Thymus (tissue), 11 donors: ENCODE results near the gene MYH7B. TPM values are rescaled to one million over a fixed set of nuclear protein-coding genes. Genes with fewer than 3 reads are reported as not detected.
A peak's percentile ranks its signal among the peaks of the same experiment; 100 is the strongest.

ENCODE experiments used
- DNase-seq, 9 donors: peaks; one replicate each; pipeline ENCODE4 v3.0.0-alpha.2; 2013; ENCODE audit warnings: low spot score in 9 of 9, low read depth in 6 of 9, missing footprints in 1 of 9
- H3K27ac ChIP-seq, 2 donors: one replicate each; pipeline ENCODE4 v1.5.1; 2013; ENCODE audit warnings: control low read depth in 1 of 2, low read depth in 1 of 2, low read length in 1 of 2, mild to moderate bottlenecking in 1 of 2, moderate library complexity in 1 of 2
- H3K27me3 ChIP-seq, 2 donors: one replicate each; pipeline ENCODE4 v1.5.1; 2013; ENCODE audit warnings: low read length in 1 of 2; ENCODE audit not compliant: control insufficient read depth in 2 of 2, insufficient read depth in 1 of 2
- H3K36me3 ChIP-seq, 2 donors: one replicate each; pipeline ENCODE4 v1.5.1; 2013; ENCODE audit warnings: low read length in 1 of 2, mild to moderate bottlenecking in 1 of 2, moderate library complexity in 1 of 2; ENCODE audit not compliant: control insufficient read depth in 2 of 2, insufficient read depth in 2 of 2
- H3K4me1 ChIP-seq, 2 donors: one replicate each; pipeline ENCODE4 v1.5.1; 2013; ENCODE audit warnings: low read length in 2 of 2; ENCODE audit not compliant: control insufficient read depth in 2 of 2, insufficient read depth in 2 of 2
- H3K4me3 ChIP-seq, 2 donors: one replicate each; pipeline ENCODE4 v1.5.1; 2013; ENCODE audit warnings: low read length in 2 of 2, control low read depth in 1 of 2, mild to moderate bottlenecking in 1 of 2
- H3K9me3 ChIP-seq, 2 donors: one replicate each; pipeline ENCODE4 v1.5.1; 2013; ENCODE audit warnings: low read length in 1 of 2, mild to moderate bottlenecking in 1 of 2; ENCODE audit not compliant: control insufficient read depth in 2 of 2, insufficient read depth in 1 of 2
- WGBS: extraction: QIAGEN DNeasy Blood & Tissue Kit; methylation state at CpG from one replicate; pipeline ENCODE4 v1.1.7; 2013; 5-methylcytosine and 5-hydroxymethylcytosine counted together
- polyA plus RNA-seq: library from polyadenylated mRNA; stranded (reverse); fragments of 200-250 nt; gene quantifications from one replicate; pipeline ENCODE4 v1.2.3, GENCODE V29; 2013
- total RNA-seq: library from RNA; stranded (reverse); fragments of 120-200 nt; gene quantifications from one replicate; pipeline ENCODE4 v1.2.4, GENCODE V29; 2013
- donor health status: healthy.

MYH7B gene
- total and polyA plus RNA-seq, 2 donors, result 0.09 to 1.8 TPM

GRCh38 chr20:34951252-34951651, 4.4 kb upstream of the MYH7B start:
- Histone ChIP-seq H3K4me3 (no peak overlapping the region), H3K9me3 (no peaks in the 10 kb centered on the region), H3K4me1 (peaks cover 6 to 11% of the 10 kb centered on the region in 2 donors), H3K36me3 (peaks cover 3 to 14% of the 10 kb centered on the region in 2 donors), H3K27me3 (no peaks in the 10 kb centered on the region), H3K27ac (no peak overlapping the region)
- WGBS, result 99% methylated on average over 2 of the region's 2 CpGs
- no peak for DNase-seq

GRCh38 chr20:34951652-34952051, 4.0 kb upstream of the MYH7B start:
- Histone ChIP-seq H3K36me3 (peaks cover 3 to 10% of the 10 kb centered on the region in 2 donors), H3K9me3 (no peaks in the 10 kb centered on the region), H3K27ac (no peak overlapping the region), H3K4me3 (no peak overlapping the region), H3K27me3 (no peaks in the 10 kb centered on the region), H3K4me1 (peaks cover 7 to 15% of the 10 kb centered on the region in 2 donors)
- no peak for DNase-seq
- 98% methylated on average over 8 of the region's 8 CpGs for whole genome bisulfite sequencing

- Histone ChIP-seq H3K27me3 (no peaks in the 10 kb centered on the region), H3K36me3 (peaks cover 3 to 8% of the 10 kb centered on the region in 2 donors), H3K27ac (no peak overlapping the region), H3K9me3 (no peaks in the 10 kb centered on the region), H3K4me3 (no peak overlapping the region), H3K4me1 (peaks cover 7 to 16% of the 10 kb centered on the region in 2 donors)
- no peak for DNase-seq
- 91% methylated on average over 5 of the region's 5 CpGs for WGBS
Measured at GRCh38 chr20:34952671-34953070, 3.0 kb upstream of the MYH7B start.

GRCh38 chr20:34953960-34954359, 1.7 kb upstream of the MYH7B start:
- Histone ChIP-seq H3K27me3 (no peaks in the 10 kb centered on the region), H3K27ac (no peak overlapping the region), H3K36me3 (peaks cover 3 to 8% of the 10 kb centered on the region in 2 donors), H3K4me1 (peaks cover 7 to 16% of the 10 kb centered on the region in 2 donors), H3K9me3 (no peaks in the 10 kb centered on the region), H3K4me3 (no peak overlapping the region)
- DNase-seq, result no peak
- WGBS, result 99% methylated on average over 7 of the region's 7 CpGs

GRCh38 chr20:34954904-34955230, 801 bp upstream of the MYH7B start:
- no peak overlapping the region for H3K27ac ChIP-seq
- H3K36me3 ChIP-seq, result peaks cover under 1 to 4% of the 10 kb centered on the region in 2 donors
- H3K4me3 ChIP-seq, result peak overlapping the region; percentile 58 to 85
- H3K9me3 ChIP-seq, result no peaks in the 10 kb centered on the region
- peak in 2 of 9 donors; percentile 10 to 19 for DNase-seq
- H3K4me1 ChIP-seq, result peaks cover 7 to 16% of the 10 kb centered on the region in 2 donors
- H3K27me3 ChIP-seq, result no peaks in the 10 kb centered on the region
- 30% methylated on average over 13 of the region's 13 CpGs for WGBS

- 27% methylated on average over 6 of the region's 6 CpGs for WGBS
- DNase-seq, result no peak
- H3K9me3 ChIP-seq, result no peaks in the 10 kb centered on the region
- peaks cover 7 to 16% of the 10 kb centered on the region in 2 donors for H3K4me1 ChIP-seq
- H3K27me3 ChIP-seq, result no peaks in the 10 kb centered on the region
- H3K36me3 ChIP-seq, result no peaks in the 10 kb centered on the region
- H3K4me3 ChIP-seq, result peak overlapping the region; percentile 58 to 85
- peak overlapping the region; percentile 1 to 40 for H3K27ac ChIP-seq
Measured at GRCh38 chr20:34956041-34956458, 382 bp downstream of the MYH7B start.

GRCh38 chr20:34956751-34957472, 1.2 kb downstream of the MYH7B start:
- DNase-seq, result no peak
- Histone ChIP-seq H3K36me3 (no peaks in the 10 kb centered on the region), H3K27me3 (no peaks in the 10 kb centered on the region), H3K4me3 (no peak overlapping the region), H3K9me3 (no peaks in the 10 kb centered on the region), H3K27ac (no peak overlapping the region), H3K4me1 (peaks cover 7 to 16% of the 10 kb centered on the region in 2 donors)
- WGBS, result 98% methylated on average over 21 of the region's 21 CpGs

GRCh38 chr20:34964486-34964885, 8.8 kb downstream of the MYH7B start:
- H3K4me1 ChIP-seq, result no peaks in the 10 kb centered on the region
- 98% methylated on average over 5 of the region's 5 CpGs for WGBS
- H3K4me3 ChIP-seq, result no peak overlapping the region
- no peaks in the 10 kb centered on the region for H3K27me3 ChIP-seq
- H3K36me3 ChIP-seq, result no peaks in the 10 kb centered on the region
- H3K9me3 ChIP-seq, result no peaks in the 10 kb centered on the region
- no peak overlapping the region for H3K27ac ChIP-seq
- no peak for DNase-seq

GRCh38 chr20:34965051-34965450, 9.4 kb downstream of the MYH7B start:
- H3K27ac ChIP-seq, result no peak overlapping the region
- DNase-seq, result no peak
- H3K4me3 ChIP-seq, result no peak overlapping the region
- no peaks in the 10 kb centered on the region for H3K36me3 ChIP-seq
- no peaks in the 10 kb centered on the region for H3K27me3 ChIP-seq
- no peaks in the 10 kb centered on the region for H3K9me3 ChIP-seq
- no peaks in the 10 kb centered on the region for H3K4me1 ChIP-seq
- whole genome bisulfite sequencing, result 98% methylated on average over 5 of the region's 5 CpGs
